Hepatocyte (in vitro differentiated cells): ENCODE measurements around the gene STON1. TPM values are rescaled to one million over a fixed set of nuclear protein-coding genes. Genes with fewer than 3 reads are reported as not detected.

ENCODE experiments used
- DNase-seq: peaks from one replicate; pipeline ENCODE4 v3.0.0-alpha.2; 2016; ENCODE audit warnings: low spot score
- H2AFZ ChIP-seq: fragments of 200-600 bp; sonication (generic); 2 replicates; pipeline ENCODE4 v1.6.0; 2016; ENCODE audit warnings: antibody characterized with exemption, mild to moderate bottlenecking
- H3K27ac ChIP-seq: fragments of 200-600 bp; sonication (generic); 2 replicates; pipeline ENCODE4 v1.5.1; 2016; ENCODE audit warnings: mild to moderate bottlenecking
- H3K27me3 ChIP-seq: fragments of 200-600 bp; sonication (generic); 2 replicates; pipeline ENCODE4 v1.6.1; 2016
- H3K36me3 ChIP-seq: fragments of 200-600 bp; sonication (generic); replicated peaks from 2 replicates; pipeline ENCODE4 v1.5.1; 2016; ENCODE audit warnings: low read depth; ENCODE audit not compliant: insufficient read depth
- H3K4me1 ChIP-seq: fragments of 200-600 bp; sonication (generic); 2 replicates; pipeline ENCODE4 v1.5.1; 2016; ENCODE audit warnings: mild to moderate bottlenecking, moderate library complexity; ENCODE audit not compliant: insufficient read depth
- H3K4me2 ChIP-seq: fragments of 200-600 bp; sonication (generic); 2 replicates; pipeline ENCODE4 v1.6.0; 2016
- H3K4me3 ChIP-seq: fragments of 200-600 bp; sonication (generic); 2 replicates; pipeline ENCODE4 v1.5.1; 2016; ENCODE audit warnings: mild to moderate bottlenecking
- H3K79me2 ChIP-seq: fragments of 200-600 bp; sonication (generic); 2 replicates; pipeline ENCODE4 v1.6.0; 2017; ENCODE audit warnings: mild to moderate bottlenecking
- H3K9me2 ChIP-seq: fragments of 200-600 bp; sonication (generic); replicated peaks from 2 replicates; pipeline ENCODE4 v1.6.0; 2017; ENCODE audit warnings: mild to moderate bottlenecking; ENCODE audit not compliant: insufficient read depth
- H3K9me3 ChIP-seq: fragments of 200-600 bp; sonication (generic); 2 replicates; pipeline ENCODE4 v1.5.1; 2016; ENCODE audit warnings: low read depth, mild to moderate bottlenecking
- H4K20me1 ChIP-seq: fragments of 200-600 bp; sonication (generic); 2 replicates; pipeline ENCODE4 v1.6.0; 2016; ENCODE audit warnings: mild to moderate bottlenecking; ENCODE audit not compliant: insufficient read depth, poor library complexity, severe bottlenecking
- EZH2 ChIP-seq: fragments of 200-600 bp; sonication (generic); IDR thresholded peaks from 2 replicates; pipeline ENCODE4 v1.6.1; 2016; ENCODE audit warnings: antibody characterized with exemption, mild to moderate bottlenecking, borderline replicate concordance
- EZH2phosphoT487 ChIP-seq: fragments of 200-600 bp; sonication (generic); IDR thresholded peaks from one replicate; pipeline ENCODE4 v1.6.1; 2018; ENCODE audit warnings: antibody characterized with exemption, mild to moderate bottlenecking, low read depth, moderate library complexity; ENCODE audit not compliant: unreplicated experiment, severe bottlenecking
- WGBS: methylation state at CpG from one replicate; pipeline ENCODE4 v1.1.6; 2016; ENCODE audit warnings: low lambda C conversion rate; ENCODE audit errors: missing lambda C conversion rate; 5-methylcytosine and 5-hydroxymethylcytosine counted together
- polyA plus RNA-seq: library from polyadenylated mRNA; unstranded; fragments of >200 nt; fragmentation: Nextera tagmentation; extraction: Ambion mirVana; gene quantifications from 2 replicates; pipeline ENCODE4 v1.2.1, GENCODE V29; 2016
- total RNA-seq: library from RNA; depleted of rRNA; stranded (reverse); fragments of >200 nt; gene quantifications from 2 replicates; pipeline ENCODE4 v1.2.3, GENCODE V29; 2014
- TF ChIP-seq, protein P1 (sequence below): fragments of 200-600 bp; sonication (generic); IDR thresholded peaks from 2 replicates; pipeline ENCODE4 v1.5.1; 2016; ENCODE audit warnings: antibody characterized with exemption, mild to moderate bottlenecking; ENCODE audit not compliant: poor library complexity

The STON1 gene
- total and polyA plus RNA-seq, 2 experiments from 2014 or later = 12.2 to 22.0 TPM

DNA sequence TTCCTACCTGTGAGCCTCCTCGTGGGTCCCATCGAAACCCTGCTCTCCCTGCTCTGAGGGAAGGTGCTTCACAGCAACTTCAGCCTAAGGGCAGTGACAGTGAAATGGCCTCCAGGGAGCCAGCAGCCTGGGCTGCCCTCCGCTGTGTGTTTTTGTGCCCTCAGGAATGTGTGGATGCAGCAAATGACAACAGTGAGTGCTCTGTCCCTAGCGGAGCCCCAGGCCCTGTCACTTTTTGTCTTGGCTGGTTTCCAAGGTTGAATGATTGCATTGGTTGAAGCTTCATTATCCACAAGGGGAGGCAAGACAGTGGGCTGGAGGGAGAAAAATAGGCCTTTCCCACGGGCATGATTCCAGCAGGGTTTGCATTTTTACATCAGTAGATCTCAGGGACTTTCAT, 42.9 kb downstream of the STON1 start:
- Histone ChIP-seq H3K27ac (no peak overlapping the region), H3K27me3 (no peaks in the 10 kb centered on the region), H3K36me3 (no peaks in the 10 kb centered on the region), H4K20me1 (no peaks in the 10 kb centered on the region), H3K79me2 (no peaks in the 10 kb centered on the region), H3K4me3 (no peak overlapping the region), H3K9me2 (no peaks in the 10 kb centered on the region), H3K4me2 (no peak overlapping the region), H3K4me1 (no peaks in the 10 kb centered on the region), H3K9me3 (no peaks in the 10 kb centered on the region), H2AFZ (no peak overlapping the region)
- DNase-seq = no peak
- TF ChIP-seq EZH2 = no peak
- TF ChIP-seq EZH2phosphoT487 = no peak
- TF ChIP-seq, protein P1, sequence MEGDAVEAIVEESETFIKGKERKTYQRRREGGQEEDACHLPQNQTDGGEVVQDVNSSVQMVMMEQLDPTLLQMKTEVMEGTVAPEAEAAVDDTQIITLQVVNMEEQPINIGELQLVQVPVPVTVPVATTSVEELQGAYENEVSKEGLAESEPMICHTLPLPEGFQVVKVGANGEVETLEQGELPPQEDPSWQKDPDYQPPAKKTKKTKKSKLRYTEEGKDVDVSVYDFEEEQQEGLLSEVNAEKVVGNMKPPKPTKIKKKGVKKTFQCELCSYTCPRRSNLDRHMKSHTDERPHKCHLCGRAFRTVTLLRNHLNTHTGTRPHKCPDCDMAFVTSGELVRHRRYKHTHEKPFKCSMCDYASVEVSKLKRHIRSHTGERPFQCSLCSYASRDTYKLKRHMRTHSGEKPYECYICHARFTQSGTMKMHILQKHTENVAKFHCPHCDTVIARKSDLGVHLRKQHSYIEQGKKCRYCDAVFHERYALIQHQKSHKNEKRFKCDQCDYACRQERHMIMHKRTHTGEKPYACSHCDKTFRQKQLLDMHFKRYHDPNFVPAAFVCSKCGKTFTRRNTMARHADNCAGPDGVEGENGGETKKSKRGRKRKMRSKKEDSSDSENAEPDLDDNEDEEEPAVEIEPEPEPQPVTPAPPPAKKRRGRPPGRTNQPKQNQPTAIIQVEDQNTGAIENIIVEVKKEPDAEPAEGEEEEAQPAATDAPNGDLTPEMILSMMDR = no peak
- WGBS = 55% methylated on average over 5 of the region's 5 CpGs

DNA sequence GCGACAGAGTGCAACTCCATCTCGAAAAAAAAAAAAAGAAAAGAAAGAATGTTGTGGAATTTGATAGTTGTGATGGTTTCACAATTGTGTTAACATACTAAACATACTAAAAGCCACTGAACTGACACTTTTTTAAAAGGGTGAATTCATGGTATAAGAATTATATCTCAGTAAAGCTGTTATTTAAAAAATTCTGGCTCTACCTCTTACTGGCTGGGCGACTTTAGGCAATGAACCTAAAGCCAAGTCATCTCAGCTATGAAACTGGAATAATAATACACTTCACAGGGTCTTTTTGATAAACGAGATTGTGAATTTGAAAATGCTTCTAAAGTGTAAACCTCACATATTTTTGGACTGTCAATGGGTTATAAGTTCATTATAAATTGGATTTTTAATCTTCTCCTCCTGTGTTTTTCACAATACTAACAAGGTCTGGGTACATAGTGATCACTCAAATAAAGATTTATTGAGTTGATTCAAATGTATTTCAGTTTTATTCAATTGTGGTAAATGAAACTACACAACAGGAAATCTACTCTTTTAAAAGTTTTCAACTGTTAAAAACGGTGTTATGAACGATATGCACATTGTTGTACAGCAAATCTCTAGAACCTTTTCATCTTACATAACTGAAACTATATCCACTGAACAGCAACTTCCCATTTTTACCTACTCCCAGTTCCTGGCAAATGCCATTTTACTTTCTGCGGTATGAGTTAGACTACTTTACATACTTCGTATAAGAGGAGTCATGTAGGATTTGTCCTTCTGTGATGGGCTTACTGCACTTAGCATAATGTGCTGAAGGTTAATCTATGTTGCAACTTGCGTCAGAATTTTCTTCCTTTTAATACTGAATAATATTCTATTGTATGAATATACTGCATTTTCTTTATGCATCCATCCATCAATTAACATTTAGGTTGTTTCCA, 44.7 kb downstream of the STON1 start:
- H2AFZ ChIP-seq = no peak overlapping the region
- no peaks in the 10 kb centered on the region for H3K4me1 ChIP-seq
- no peak for DNase-seq
- H3K27ac ChIP-seq = no peak overlapping the region
- H3K79me2 ChIP-seq = no peaks in the 10 kb centered on the region
- H3K9me3 ChIP-seq = no peaks in the 10 kb centered on the region
- no peaks in the 10 kb centered on the region for H3K27me3 ChIP-seq
- no peak overlapping the region for H3K4me3 ChIP-seq
- no peaks in the 10 kb centered on the region for H3K9me2 ChIP-seq
- WGBS = 95% methylated on average over 9 of the region's 9 CpGs
- no peaks in the 10 kb centered on the region for H3K36me3 ChIP-seq
- no peak overlapping the region for H3K4me2 ChIP-seq
- H4K20me1 ChIP-seq = no peaks in the 10 kb centered on the region
- TF ChIP-seq EZH2 = no peak

DNA sequence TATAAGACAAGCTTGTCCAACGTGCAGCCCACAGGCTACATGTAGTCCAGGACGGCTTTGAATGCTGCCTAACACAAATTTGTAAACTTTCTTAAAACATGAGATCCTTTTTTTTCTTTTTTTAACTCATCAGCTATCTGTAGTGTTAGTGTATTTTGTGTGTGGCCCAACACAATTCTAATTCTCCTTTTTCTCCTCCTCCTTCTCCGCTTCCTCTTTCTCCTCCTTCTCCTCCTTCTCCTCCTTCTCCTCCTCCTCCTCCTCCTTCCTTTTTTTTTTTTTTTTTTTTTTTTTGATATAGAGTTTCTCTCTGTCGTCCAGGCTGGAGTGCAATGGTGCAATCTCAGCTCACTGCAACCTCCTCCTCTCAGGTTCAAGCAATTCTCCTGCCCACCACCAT, 48.4 kb downstream of the STON1 start:
- no peak overlapping the region for H2AFZ ChIP-seq
- H3K79me2 ChIP-seq = no peaks in the 10 kb centered on the region
- no peaks in the 10 kb centered on the region for H3K27me3 ChIP-seq
- H3K4me3 ChIP-seq = no peak overlapping the region
- 90% methylated on average over 3 of the region's 4 CpGs for WGBS
- no peak overlapping the region for H3K27ac ChIP-seq
- H3K36me3 ChIP-seq = no peaks in the 10 kb centered on the region
- H3K4me2 ChIP-seq = no peak overlapping the region
- TF ChIP-seq, protein P1 = no peak
- no peak for TF ChIP-seq EZH2
- H4K20me1 ChIP-seq = no peaks in the 10 kb centered on the region
- no peaks in the 10 kb centered on the region for H3K9me2 ChIP-seq
- DNase-seq = no peak
- no peaks in the 10 kb centered on the region for H3K9me3 ChIP-seq
- no peaks in the 10 kb centered on the region for H3K4me1 ChIP-seq

DNA sequence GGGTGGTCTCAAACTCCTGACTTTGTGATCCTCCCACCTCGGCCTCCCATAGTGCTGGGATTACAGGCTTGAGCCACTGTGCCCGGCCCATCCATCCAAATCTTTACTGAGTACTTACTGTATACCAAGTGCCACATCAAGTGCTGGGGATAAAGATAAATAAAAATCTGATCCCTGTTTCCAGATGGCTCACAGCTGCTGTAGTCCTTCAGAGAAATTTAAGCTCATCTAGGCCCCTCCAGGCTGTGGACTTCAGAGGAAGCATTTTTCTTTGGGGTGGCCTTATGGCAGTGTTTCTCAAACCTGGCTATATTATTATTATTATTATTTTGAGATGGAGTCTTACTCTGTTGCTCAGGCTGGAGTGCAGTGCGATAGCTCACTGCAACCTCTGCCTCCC, 54.0 kb downstream of the STON1 start:
- no peak for DNase-seq
- no peak overlapping the region for H3K4me2 ChIP-seq
- no peaks in the 10 kb centered on the region for H3K9me2 ChIP-seq
- 89% methylated on average over 3 of the region's 3 CpGs for whole genome bisulfite sequencing
- H3K4me1 ChIP-seq = no peaks in the 10 kb centered on the region
- no peaks in the 10 kb centered on the region for H4K20me1 ChIP-seq
- H3K27ac ChIP-seq = no peak overlapping the region
- no peaks in the 10 kb centered on the region for H3K79me2 ChIP-seq
- no peaks in the 10 kb centered on the region for H3K36me3 ChIP-seq
- TF ChIP-seq EZH2 (no peak), EZH2phosphoT487 (no peak)
- TF ChIP-seq, protein P1 = no peak
- H2AFZ ChIP-seq = no peak overlapping the region
- no peaks in the 10 kb centered on the region for H3K27me3 ChIP-seq
- H3K9me3 ChIP-seq = no peaks in the 10 kb centered on the region
- no peak overlapping the region for H3K4me3 ChIP-seq
